T-helper 1 cell treated with Interleukin-12 subunit alpha and Interleukin-12 subunit beta and Interleukin-4 antibody, amounts not matched to agents 30 μg/mL and 1 μg/mL, for 36 hours (primary cell): ENCODE results near the gene CD79B.

Source experiments
- H3K27ac Mint-ChIP-seq: one replicate; pipeline ENCODE4 v1.8.0; 2021; ENCODE audit warnings: mild to moderate bottlenecking, mixed read lengths
- H3K27me3 Mint-ChIP-seq: one replicate; pipeline ENCODE4 v1.8.0; 2021; ENCODE audit warnings: low read depth, mixed read lengths
- H3K36me3 Mint-ChIP-seq: one replicate; pipeline ENCODE4 v1.8.0; 2021; ENCODE audit warnings: low read depth, mixed read lengths
- H3K4me1 Mint-ChIP-seq: one replicate; pipeline ENCODE4 v1.8.0; 2021; ENCODE audit warnings: low read depth, mixed read lengths
- H3K4me3 Mint-ChIP-seq: one replicate; pipeline ENCODE4 v1.8.0; 2021; ENCODE audit warnings: mild to moderate bottlenecking, moderate library complexity, mixed read lengths
- H3K9me3 Mint-ChIP-seq: one replicate; pipeline ENCODE4 v1.8.0; 2021; ENCODE audit warnings: mixed read lengths

Gene CD79B

DNA sequence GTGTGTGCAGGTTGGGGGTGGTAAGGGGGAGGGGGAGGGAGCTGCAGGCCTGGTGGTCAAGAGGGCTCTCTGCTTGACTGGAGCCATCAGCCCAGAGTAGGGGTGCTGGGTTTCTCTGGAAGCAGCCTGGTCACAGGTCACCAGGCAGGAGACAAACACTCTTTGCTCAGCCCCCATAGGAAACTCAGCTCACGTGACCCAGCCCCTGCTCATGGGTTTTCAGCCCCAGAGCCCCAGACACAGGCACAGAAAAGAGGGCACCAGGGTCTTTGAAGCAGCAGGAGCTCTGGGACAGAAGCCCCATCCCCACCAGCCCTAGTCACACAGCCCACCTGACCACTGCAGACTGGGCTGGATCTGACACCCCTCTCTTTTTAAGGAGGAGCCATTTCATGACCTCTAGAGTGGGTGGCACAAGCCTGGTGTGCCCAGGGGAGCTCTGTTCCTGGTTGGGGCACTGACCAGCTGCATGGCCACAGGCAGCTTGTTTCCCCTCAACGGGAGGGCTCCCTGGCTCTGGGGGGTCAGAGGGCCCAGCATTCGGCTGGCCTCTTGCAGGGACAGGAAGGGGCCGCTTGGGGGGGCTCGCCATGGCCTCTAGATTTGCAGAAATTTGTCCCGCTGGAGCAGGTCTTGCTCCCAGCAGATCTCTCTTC lies 13.8 kb upstream of the CD79B start:
- no peak overlapping the region for H3K4me3 Mint-ChIP-seq
- H3K27ac Mint-ChIP-seq: no peak overlapping the region
- no peaks in the 10 kb centered on the region for H3K36me3 Mint-ChIP-seq
- peaks cover 12% of the 10 kb centered on the region for H3K4me1 Mint-ChIP-seq
- no peaks in the 10 kb centered on the region for H3K9me3 Mint-ChIP-seq
- peaks cover 4% of the 10 kb centered on the region for H3K27me3 Mint-ChIP-seq

GRCh38 chr17:63944736-63945499 lies 12.8 kb upstream of the CD79B start:
- peaks cover 12% of the 10 kb centered on the region for H3K4me1 Mint-ChIP-seq
- peaks cover 4% of the 10 kb centered on the region for H3K27me3 Mint-ChIP-seq
- no peaks in the 10 kb centered on the region for H3K9me3 Mint-ChIP-seq
- peak overlapping the region; percentile 45 for H3K4me3 Mint-ChIP-seq
- H3K27ac Mint-ChIP-seq: no peak overlapping the region
- no peaks in the 10 kb centered on the region for H3K36me3 Mint-ChIP-seq

- Mint-ChIP-seq H3K27me3 (peaks cover 4% of the 10 kb centered on the region), H3K4me3 (no peak overlapping the region), H3K36me3 (no peaks in the 10 kb centered on the region), H3K27ac (no peak overlapping the region), H3K9me3 (no peaks in the 10 kb centered on the region), H3K4me1 (peaks cover 19% of the 10 kb centered on the region)
Observed at GRCh38 chr17:63943745-63944144, 11.6 kb upstream of the CD79B start.

DNA sequence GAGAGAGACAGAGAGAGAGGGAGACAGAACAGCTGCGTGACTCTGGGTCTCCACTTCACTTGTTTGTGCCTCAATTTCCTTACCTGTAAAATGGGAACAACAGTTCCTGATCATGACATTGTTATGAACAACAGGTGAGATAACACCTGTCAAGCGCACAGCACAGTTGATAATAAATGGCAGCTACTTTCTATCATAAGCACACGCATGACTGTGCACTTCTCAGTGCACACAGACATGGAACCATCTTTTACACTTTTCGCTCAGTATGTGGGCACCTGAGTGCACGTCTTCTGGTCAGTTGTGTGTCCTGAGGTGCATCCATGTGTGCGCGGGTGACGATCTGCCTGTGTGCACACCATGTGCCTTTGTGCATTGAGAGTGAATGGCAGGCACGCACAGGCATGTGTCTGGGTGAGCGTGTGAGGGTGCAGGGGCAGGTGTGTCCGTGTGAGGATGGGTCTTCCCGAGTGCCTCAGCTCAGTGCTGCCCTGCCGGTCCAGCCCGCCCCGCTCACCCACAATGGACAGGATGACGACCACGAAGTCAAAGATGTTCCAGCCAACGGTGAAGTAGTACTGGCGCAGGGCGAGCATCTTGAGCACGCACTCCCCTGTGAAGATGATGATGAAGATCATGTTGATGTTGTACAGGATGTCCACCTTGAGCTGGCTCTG lies 10.3 kb upstream of the CD79B start:
- peaks cover 24% of the 10 kb centered on the region for H3K4me1 Mint-ChIP-seq
- no peaks in the 10 kb centered on the region for H3K9me3 Mint-ChIP-seq

DNA sequence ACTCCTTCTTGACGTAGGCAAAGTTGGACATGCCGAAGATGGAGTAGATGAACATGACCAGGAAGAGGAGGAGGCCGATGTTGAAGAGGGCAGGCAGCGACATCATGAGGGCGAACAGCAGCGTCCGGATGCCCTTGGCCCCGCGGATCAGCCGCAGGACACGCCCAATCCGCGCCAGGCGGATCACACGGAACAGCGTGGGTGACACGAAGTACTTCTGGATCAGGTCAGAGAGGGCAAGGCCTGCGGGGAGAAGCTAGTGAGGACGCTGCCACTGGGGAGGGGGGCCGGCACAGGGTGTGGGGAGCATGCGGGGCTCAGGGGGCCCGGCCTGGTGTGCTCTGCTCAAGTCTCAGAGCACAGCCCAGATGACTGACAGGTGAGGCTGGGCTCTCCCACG lies 9.6 kb upstream of the CD79B start:
- Mint-ChIP-seq H3K27me3 (peaks cover 4% of the 10 kb centered on the region), H3K36me3 (no peaks in the 10 kb centered on the region), H3K9me3 (no peaks in the 10 kb centered on the region), H3K4me1 (peaks cover 22% of the 10 kb centered on the region), H3K4me3 (no peak overlapping the region), H3K27ac (no peak overlapping the region)

More for the DNA sequence above, 10.3 kb upstream of the CD79B start:
- Mint-ChIP-seq H3K36me3 (no peaks in the 10 kb centered on the region), H3K27ac (no peak overlapping the region), H3K4me3 (no peak overlapping the region), H3K27me3 (peaks cover 4% of the 10 kb centered on the region)

- peaks cover 18% of the 10 kb centered on the region for H3K4me1 Mint-ChIP-seq
- no peak overlapping the region for H3K27ac Mint-ChIP-seq
- no peak overlapping the region for H3K4me3 Mint-ChIP-seq
- no peaks in the 10 kb centered on the region for H3K36me3 Mint-ChIP-seq
- peaks cover 5% of the 10 kb centered on the region for H3K27me3 Mint-ChIP-seq
- H3K9me3 Mint-ChIP-seq: no peaks in the 10 kb centered on the region
Observed at GRCh38 chr17:63941162-63941561, 9.0 kb upstream of the CD79B start.

GRCh38 chr17:63940584-63940983 lies 8.5 kb upstream of the CD79B start:
- H3K9me3 Mint-ChIP-seq: no peaks in the 10 kb centered on the region
- H3K27ac Mint-ChIP-seq: no peak overlapping the region
- H3K4me1 Mint-ChIP-seq: peaks cover 16% of the 10 kb centered on the region
- no peaks in the 10 kb centered on the region for H3K36me3 Mint-ChIP-seq
- no peak overlapping the region for H3K4me3 Mint-ChIP-seq
- peaks cover 8% of the 10 kb centered on the region for H3K27me3 Mint-ChIP-seq

DNA sequence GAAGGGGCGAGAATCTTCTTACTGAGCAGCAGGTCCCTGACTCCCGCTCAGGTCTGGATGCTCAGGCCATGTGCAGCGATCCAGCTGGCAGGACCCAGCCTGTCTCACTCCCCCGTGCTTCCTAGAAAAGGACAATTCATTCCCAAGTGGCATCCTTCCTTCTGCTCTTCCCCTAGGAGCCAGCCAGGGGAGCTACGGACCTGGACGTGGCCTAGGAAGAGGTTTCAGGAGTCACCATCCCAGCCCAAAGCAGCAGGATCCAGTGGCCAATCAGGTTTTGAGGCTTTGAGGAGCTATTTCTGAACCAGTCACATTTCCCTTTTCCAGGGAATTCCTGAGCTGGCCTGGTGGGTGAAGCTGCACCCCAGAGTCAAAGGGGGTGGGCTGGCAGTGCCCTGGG lies 7.8 kb upstream of the CD79B start:
- H3K4me1 Mint-ChIP-seq: peaks cover 12% of the 10 kb centered on the region

GRCh38 chr17:63939401-63939800 lies 7.3 kb upstream of the CD79B start:
- Mint-ChIP-seq H3K4me1 (peaks cover 12% of the 10 kb centered on the region), H3K9me3 (no peaks in the 10 kb centered on the region), H3K27ac (no peak overlapping the region), H3K27me3 (peaks cover 6% of the 10 kb centered on the region), H3K36me3 (no peaks in the 10 kb centered on the region), H3K4me3 (no peak overlapping the region)

More for the DNA sequence above, 7.8 kb upstream of the CD79B start:
- no peak overlapping the region for H3K4me3 Mint-ChIP-seq
- H3K9me3 Mint-ChIP-seq: no peaks in the 10 kb centered on the region
- H3K36me3 Mint-ChIP-seq: no peaks in the 10 kb centered on the region
- H3K27ac Mint-ChIP-seq: no peak overlapping the region
- peaks cover 8% of the 10 kb centered on the region for H3K27me3 Mint-ChIP-seq

- Mint-ChIP-seq H3K4me3 (no peak overlapping the region), H3K9me3 (no peaks in the 10 kb centered on the region), H3K4me1 (peaks cover 12% of the 10 kb centered on the region), H3K27me3 (peaks cover 4% of the 10 kb centered on the region), H3K27ac (no peak overlapping the region), H3K36me3 (no peaks in the 10 kb centered on the region)
Observed at GRCh38 chr17:63937920-63938319, 5.8 kb upstream of the CD79B start.

DNA sequence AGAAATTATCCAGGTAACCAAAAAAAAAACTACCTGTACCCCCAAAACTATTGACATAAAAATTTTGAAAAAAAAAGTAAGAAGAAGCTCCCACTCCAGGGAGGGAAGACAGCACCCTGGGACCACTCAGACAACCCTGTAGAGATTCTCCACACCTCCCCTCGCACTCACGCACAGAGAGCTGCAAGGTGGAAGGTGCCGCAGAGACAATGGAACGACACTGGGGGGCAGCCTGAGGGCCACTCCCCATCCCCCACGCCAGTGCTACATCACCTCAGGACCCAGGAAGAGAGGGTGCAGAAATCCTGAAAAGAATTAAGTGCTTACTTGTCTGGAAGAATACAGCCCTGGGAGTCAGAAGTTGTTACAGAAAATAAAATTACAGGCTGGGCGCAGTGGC lies 5.2 kb upstream of the CD79B start:
- Mint-ChIP-seq H3K9me3 (no peaks in the 10 kb centered on the region), H3K27me3 (peaks cover 4% of the 10 kb centered on the region), H3K36me3 (no peaks in the 10 kb centered on the region), H3K4me1 (peaks cover 12% of the 10 kb centered on the region), H3K4me3 (no peak overlapping the region), H3K27ac (no peak overlapping the region)

DNA sequence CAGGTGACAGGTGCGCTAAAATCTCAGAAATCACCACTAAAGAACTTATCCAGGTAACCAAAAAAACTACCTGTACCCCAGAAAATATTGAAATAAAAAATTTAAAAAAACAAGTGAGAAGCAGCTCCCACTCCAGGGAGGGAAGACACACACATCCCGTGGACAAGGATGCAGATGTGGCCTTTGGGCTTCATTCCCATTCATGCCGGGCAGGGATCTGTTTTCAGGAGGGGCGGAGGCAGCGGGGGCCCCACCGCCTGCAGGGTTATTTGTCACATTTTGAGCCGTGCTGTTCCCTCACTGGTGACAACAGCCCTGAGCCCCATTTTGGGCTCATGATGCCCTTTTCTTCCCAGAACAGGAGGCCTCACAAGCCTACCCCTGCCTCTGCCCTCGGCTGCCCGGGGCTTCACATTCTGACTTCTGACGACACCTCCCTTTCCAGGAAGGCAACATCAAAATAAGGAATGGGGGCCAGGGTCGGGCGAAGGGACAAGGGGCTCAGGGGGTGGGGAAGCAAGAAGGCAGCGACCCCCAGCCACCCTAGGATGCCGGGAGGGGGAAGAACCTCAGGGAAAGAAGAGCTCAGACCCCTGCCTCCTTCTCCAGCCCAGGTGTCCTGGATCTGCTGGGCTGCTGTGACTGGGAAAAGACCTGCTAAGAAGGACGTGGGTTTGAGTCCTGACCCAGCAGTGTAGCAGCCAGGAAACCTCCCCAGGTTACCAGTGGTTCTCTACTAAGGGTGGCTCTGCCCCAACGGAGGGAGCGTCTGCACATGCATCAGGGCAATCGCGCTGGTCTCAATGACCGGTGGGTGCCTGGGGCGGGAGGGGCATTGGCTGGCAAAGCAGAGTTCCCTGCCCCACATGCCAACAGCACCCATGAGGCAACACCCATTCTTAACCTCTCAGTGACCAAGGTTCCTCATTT lies 2.3 kb upstream of the CD79B start:
- peaks cover 5% of the 10 kb centered on the region for H3K36me3 Mint-ChIP-seq
- peaks cover 4% of the 10 kb centered on the region for H3K27me3 Mint-ChIP-seq
- H3K4me1 Mint-ChIP-seq: peaks cover 22% of the 10 kb centered on the region
- H3K4me3 Mint-ChIP-seq: no peak overlapping the region
- H3K27ac Mint-ChIP-seq: no peak overlapping the region
- H3K9me3 Mint-ChIP-seq: no peaks in the 10 kb centered on the region

DNA sequence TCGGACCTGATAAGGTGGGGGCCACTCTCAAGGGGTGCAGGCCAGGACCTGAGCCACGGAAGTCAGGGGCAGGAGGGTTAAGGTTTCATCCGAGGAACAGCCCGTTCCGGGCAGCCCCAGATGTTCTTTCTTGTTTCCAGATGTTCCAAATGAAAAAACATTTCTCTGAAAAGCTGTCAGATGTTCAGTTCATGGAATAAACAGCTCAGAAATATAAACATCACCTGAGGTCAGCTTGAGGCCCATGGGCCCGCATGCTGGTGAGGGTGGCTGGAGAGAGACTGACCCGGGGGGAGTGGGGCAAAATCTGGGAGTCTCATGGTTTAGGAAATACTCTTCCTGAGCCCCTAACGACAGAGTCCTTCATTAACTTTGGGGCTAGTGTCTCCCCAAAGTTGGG lies 1.5 kb upstream of the CD79B start:
- Mint-ChIP-seq H3K4me3 (no peak overlapping the region), H3K36me3 (peaks cover 9% of the 10 kb centered on the region), H3K27me3 (peaks cover 4% of the 10 kb centered on the region), H3K27ac (no peak overlapping the region), H3K9me3 (no peaks in the 10 kb centered on the region), H3K4me1 (peaks cover 15% of the 10 kb centered on the region)

GRCh38 chr17:63932721-63933120 lies 590 bp upstream of the CD79B start:
- H3K36me3 Mint-ChIP-seq: peaks cover 12% of the 10 kb centered on the region
- H3K4me3 Mint-ChIP-seq: peak overlapping the region; percentile 94
- no peaks in the 10 kb centered on the region for H3K9me3 Mint-ChIP-seq
- H3K4me1 Mint-ChIP-seq: peaks cover 12% of the 10 kb centered on the region
- peaks cover 4% of the 10 kb centered on the region for H3K27me3 Mint-ChIP-seq
- peak overlapping the region; percentile 65 for H3K27ac Mint-ChIP-seq
